GM18517 (cell line): Measurements from ENCODE around the gene CDH8.
"Not testable (repeated sequence)": the region's sequence is repeated elsewhere in the genome, so short reads cannot be mapped to it uniquely, and the experiment has no call there.

Source experiments
- ATAC-seq: cut with Tn5 transposase; IDR thresholded peaks from one replicate; pipeline ENCODE4 v1.9.1; 2021; ENCODE audit warnings: mild to moderate bottlenecking, moderate library complexity; ENCODE audit not compliant: unreplicated experiment

CDH8 gene

DNA sequence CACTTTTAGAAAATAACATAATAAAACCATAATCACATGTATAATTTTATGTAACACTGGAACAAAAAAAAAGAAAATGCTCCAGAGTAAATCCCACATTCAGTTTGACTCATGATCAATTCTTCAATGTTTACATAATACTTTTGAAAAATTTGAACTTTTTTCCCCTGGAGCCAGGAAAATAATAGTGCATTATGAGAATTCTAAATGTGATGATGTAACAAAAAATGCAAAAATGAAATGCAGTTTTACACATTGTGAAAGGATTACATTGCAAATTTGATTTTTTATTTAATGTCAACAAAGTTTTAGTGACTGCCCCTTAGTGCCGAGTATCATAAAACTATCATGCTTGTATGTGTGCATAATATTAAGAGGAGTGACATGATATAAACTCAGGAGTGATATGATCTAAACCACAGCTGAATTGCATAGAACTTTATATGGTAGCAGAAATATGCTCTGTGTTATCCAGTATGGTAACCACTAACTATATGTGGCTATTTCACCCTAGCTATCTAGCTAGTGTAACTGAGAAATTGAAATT is 238.2 kb downstream of the CDH8 start:
- ATAC-seq: no peak

DNA sequence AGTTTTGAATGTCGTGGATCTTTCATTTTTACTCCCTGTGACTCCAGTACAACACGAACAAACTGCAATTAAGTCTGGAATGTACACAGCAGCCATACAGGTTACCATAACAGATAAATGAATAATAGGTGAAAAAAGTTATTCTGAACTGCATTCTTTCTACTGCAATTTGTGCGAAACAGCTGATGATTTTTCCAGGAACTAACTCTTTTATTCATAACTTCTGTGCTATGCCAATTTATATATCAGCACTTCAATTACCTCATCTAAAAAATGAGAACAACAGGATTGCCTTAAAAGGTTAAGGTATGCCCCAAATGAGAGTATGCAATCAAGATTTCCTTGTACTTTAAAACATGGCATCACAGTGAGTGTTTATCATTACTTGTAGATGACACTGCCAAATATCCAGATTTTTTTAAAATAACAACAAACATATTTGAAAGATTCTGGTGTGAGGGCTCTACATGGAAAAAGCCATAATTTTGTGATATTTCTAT is 238.9 kb downstream of the CDH8 start:
- ATAC-seq: no peak

DNA sequence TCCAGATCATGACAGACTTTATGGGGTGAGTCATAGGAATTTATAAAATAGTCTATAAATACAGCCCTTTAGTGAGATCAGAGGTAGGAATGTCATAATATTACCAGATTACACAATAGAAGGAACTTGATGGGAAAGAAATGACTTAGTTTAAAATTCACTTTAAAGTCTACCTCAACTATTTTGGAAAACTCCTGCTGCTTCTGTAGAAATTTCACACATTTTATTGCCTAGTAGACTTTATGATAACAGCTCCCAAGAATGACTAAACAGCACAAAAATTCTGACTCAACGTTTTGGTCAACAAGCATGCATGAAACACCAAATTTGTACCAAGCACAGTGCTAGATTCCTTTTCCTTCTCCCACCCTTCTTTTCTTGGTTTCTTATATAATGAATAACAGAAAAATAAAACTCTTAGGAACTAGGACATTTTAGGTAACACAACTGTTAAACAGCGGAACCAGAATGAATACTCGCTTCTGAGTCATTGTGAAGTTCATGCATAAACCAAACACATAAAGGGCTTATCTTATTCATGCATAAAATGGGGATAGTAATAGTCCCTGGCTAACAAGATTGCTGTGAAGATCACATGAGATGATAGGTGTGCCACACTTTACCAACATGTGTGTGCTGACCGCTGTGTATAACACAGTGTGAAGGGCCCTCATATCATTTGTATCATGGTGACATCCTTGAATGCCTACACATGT is 243.9 kb downstream of the CDH8 start:
- no peak for ATAC-seq

DNA sequence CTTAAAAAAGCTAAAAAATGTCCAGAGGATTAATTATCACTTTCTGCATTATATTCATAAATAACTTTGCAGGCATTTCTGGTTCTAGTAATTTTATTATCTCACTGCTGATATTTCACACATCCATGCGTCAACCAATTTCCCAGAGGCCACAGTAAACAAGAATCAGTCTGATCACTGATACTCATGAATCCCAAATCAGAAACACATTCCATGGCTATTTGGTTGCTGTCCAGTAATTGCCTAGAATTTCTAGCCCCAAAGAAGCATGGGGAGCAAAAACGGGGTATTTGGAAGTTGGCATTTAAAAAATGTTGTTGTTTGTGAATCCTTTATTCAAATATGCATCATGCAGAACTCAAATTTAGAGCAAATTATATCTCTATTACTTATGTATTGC is 244.8 kb downstream of the CDH8 start:
- ATAC-seq: no peak

DNA sequence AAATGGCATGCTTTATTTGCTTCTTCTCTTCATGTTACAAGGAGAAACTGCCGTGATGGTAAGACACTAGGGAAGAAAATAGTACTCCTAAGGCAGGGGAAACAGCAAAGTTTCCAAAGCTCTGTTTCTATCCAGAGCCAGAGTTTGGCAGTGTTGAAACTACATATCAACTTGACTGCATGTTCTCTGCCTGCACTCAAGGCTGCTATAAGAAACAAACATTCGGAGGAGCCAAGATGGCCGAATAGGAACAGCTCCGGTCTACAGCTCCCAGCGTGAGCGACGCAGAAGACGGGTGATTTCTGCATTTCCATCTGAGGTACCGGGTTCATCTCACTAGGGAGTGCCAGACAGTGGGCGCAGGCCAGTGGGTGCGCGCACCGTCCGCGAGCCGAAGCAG is 254.4 kb downstream of the CDH8 start:
- not testable (repeated sequence) for ATAC-seq

DNA sequence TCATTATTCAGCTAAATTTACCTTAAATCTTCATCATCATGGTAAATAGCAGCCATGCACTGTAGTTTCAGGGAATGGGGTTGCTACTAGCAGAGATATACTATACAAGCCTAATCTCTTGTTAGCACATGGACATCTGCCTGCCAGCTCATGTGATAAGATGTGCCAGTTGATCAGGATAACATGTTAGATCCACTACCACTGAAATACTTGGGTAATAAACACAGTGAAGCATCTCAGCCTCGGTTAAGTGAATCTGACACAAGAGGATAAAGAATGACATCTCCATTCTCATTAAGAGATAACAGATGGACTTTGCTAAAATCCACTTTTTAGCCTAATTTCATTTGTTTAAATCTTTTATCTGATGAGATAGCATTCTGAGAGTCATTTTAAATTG is 256.1 kb downstream of the CDH8 start:
- no peak for ATAC-seq

DNA sequence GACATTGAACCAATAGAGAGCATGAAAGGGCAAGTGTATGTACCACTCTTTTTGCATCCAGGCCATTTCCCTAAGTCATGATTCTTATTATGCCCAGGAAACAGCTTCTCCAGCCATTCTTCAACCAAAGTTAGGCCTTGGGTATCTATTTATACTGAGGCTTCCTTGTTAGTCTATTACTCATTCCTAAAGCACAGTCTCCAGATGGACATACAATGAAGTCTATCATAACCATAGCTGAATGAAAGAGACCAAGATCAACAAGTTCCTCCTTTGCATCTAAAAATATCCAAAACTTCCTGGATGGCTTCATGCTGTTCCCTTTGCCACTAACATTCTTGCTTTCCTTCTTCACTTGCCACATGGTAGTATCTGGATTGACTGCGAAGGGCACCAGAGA is 265.9 kb downstream of the CDH8 start:
- no peak for ATAC-seq

DNA sequence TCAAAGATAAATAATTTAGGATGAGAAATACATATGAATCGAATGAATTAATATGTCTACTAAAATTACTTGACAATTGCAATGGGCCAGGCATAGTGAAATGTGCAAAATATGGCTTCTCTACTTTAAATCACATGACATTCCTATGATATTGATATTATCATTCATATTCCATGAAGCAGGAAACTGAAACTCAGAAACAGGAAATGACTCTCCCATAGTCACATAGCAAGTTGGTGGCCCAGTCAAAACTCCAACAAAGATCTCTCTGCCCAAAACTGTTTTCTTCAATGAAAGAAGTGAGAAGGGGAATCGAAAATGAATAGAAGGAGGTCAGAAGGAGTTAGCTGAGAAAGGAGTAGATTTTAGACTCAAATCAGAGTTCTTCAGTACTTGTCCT is 272.2 kb downstream of the CDH8 start:
- ATAC-seq: no peak

DNA sequence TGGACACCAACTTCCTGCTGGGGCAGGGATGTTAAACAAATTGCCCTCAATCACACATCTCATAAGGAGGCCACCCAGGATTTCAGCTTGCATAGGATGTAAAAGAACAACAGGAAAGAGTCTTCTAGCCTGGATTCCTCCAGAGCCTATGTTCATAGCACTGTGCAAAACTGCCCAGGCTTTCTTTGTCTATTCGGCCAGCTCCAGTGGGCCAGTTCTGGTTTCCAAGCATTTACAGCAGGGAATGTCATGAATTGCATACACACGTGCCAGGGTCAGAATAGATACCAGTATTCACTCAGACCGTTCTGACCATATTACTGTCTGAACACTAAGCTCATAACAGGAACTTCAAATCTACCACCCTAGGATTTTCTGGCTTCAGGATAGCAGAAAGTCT is 273.2 kb downstream of the CDH8 start:
- no peak for ATAC-seq

DNA sequence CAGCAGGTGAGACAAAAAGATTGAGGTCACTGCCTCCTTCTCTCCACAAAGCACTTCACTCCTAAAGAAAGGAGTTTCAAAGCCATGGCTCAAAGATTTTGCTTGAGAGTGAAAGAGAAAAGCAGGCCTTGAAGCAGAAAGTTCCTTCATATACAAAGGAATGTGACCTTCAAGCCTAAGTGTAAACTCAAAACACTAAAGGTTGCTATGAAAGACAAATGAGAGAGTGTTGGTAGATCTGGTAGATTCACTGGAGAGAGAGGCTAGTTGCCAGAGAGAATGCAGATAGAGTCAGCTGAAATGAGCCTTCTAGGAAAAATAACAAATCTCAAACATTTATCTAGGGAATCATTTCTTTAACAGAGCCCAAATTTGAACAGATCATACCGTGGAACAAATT is 305.2 kb downstream of the CDH8 start:
- no peak for ATAC-seq

DNA sequence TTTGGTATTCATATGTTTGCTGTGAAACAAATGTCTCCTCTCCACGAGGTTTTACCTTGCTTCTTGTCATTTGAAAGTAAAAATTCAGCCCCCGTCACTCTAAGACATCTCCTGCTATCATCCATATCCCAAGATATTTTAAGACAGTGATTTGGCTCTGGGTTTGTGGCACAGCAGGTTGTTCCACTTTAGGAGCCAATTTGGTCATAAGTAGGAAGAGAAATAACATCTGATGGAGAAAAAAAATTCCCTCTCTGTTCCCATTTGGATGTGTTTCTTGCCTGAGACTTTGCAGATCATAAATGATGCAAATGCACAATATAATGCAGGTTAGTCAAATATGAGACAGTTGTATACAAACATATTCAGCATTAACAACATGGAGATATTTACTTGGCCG is 309.5 kb downstream of the CDH8 start:
- no peak for ATAC-seq

DNA sequence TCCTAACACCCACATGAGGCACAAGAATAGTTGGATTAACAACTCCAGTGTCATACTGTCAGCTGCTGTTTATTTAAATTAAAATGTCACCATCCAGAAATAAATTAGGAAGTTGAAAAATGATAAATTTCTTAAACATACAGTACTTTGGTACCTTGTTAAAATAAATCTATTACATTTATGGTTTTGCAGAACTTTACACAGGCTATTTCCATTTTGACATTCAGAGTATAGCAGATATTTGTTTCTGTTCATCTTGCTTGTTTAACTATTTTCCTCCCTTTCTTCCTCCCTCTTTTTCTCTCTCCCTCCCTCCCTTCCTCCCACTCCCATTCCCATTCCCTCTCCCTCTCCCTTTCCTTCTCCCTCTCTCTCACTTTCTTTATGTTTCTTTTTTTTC is 310.1 kb downstream of the CDH8 start:
- ATAC-seq: no peak

DNA sequence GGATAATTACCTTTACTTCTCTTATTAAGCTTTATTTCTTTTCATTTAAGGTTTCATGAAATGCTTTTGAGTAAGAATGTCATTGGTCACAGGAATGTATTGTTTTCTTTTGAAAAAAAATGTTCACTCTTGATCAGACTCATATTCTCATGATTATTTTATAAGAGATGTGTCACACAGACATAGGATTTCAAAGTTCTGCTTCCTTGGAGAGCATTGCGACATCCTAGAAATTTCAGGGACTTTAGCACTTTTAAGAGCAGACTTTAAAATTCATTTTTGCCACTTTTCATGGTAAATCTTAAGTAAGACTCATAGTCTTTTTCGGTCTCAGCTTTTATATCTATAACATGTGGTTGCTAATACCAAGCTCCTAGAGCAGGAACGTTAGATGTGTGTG is 314.7 kb downstream of the CDH8 start:
- no peak for ATAC-seq

DNA sequence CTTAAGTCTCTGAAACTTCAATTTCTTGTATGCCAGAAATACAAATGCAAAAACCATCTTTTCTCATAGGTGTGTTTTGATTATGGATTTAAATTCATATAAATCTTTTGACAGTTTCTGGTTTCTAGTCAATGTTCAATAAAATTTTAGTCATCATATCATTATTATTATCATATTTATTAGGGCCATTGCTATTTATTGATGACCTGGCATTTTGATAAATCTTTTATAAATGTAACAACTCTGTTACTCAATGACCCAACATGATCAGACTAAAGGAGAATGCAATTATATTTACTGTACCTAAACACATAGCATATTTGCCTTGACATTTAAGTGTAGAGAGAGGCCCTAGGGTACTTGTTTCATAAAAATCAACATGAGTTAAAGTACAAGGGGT is 320.8 kb downstream of the CDH8 start:
- no peak for ATAC-seq

DNA sequence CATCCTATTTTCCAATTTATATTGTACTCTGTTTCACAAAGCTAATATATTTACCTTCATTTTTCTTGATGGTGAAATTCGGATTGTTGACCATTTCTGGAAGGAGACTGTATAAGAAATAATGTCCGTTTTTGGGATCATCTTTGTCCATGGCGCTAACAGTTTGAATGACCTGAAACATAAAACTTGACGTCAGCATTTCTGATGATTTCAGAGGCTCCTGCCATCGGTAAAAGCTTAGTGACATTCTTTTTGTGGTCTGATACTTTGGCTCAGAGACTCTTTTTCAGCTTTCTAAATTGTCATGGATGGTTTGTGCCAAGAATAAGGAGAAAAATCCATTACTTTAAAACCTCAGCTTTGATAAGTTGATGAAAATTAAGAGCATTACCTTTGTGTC is 322.5 kb downstream of the CDH8 start:
- ATAC-seq: no peak

DNA sequence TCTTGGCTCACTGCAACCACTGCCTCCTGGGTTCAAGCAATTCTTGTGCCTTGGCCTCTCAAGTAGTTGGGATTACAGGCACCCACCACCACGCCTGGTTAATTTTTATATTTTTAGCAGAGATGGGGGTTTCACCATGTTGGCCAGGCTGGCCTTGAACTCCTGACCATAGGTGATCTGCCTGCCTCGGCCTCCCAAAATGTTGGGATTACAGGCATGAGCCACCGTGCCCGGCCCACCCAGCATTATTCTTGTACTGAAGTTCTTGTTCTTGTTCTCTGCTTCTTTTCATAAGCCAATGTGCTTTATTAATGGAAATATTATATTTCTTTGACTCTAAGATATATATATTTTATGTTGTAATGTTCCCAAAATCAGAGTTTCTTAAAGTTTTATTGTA is 336.6 kb downstream of the CDH8 start:
- not testable (repeated sequence) for ATAC-seq

DNA sequence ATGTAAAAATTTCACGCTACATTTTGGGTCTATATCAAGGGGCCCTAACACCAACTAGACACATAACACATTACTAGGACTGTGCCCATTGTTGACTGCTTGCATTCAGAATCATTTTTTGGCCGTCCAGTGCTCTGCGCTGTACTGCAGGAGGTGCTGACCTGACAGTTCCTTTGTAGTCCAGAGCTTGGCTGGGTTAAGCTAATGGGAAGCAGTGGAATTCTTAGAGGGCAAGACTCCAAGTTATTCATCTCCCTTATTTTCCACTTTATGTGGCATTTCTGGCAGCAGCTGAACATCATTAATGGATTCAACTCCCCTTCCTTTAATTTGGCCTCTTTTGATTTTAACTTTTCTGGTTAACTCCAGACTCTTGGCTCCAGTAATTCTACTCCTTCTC is 351.7 kb downstream of the CDH8 start:
- ATAC-seq: no peak

DNA sequence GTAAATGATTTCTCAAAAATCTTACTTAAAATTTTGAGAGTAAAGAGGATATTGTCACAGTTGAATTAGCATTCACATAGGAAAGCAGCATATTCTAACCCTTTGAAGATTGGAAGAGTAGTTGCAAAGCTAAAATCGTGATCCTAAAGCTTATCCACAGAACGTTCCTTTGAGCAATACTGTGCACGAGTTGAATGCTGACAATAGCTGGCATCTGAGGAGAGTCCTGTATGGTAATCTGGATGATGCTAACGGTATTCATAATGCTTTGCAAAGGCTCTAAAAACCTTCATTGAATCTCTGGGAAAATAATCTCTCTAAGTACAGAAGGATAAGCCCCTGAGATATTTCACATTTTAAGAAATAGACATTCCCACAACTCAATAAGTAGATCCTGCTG is 354.6 kb downstream of the CDH8 start:
- ATAC-seq: no peak

DNA sequence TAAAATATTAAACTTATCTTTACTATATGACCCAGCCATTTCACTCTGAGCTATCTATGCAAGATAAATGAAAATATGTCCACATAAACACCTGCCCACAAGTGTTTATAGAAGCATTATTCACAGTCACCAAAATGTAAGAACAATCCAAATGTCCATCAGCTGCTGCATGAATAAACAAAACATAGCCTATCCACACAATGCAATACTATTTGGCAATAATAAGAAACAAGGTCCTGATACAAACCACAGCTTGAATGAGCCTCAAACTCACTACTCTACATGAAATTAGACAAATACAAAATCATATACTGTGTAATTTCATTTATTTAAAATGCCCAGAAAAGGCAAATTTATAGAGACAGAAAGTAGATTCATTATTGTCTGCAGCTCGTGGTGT is 355.1 kb downstream of the CDH8 start:
- ATAC-seq: no peak

DNA sequence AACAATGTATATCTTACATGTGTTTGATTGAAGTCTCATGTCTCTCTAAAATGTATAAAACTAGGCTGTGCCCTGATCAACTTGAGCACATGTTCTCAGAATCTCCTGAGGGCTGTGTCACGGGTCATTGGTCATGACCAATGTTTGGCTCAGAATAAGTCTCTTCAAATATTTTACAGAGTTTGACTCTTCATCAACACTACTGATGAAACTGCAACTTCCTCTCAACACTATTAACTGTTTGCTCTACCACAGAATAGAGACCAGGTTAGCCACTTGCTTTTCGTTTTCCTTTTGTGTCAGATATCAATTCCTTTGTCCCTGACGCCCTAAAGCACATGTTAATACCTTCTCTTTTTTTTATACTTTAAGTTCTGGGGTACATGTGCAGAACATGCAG is 358.1 kb downstream of the CDH8 start:
- no peak for ATAC-seq

DNA sequence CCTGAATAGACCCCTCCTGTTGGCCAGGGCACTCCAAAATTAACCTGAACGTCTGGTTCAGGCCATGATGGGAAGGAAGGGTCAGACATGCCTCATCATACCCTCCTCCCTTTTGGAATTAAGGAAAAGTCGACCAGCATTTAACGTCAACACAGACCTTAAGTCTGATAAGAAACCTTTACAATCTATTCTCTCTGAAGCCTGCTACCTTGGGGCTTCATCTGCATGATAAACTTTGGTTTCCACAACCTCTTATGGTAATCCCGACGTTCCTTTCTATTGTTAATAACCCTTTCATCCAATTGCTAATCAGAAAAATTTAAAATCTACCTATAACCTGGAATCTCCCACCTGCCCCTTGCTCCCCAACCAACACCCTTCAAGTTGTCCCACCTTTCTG is 358.5 kb downstream of the CDH8 start:
- ATAC-seq: no peak

DNA sequence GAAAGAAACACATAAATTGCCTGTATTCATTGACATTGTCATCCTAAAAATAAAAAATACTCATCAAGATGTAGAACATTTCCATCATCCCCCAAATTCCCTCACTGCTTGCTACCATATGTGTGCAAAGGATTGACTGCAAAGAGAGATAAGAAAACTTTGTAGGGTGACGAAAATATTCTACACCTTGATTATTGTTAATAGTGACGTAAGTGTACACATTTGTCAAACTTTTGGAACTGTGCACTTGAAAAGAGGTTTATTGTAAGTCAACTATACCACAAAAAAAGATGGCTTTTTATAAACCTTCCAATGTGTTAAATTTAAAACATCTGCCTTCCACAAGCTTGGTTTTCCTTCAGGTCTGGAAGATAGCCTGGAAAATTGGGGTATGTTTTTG is 359.5 kb downstream of the CDH8 start:
- no peak for ATAC-seq

DNA sequence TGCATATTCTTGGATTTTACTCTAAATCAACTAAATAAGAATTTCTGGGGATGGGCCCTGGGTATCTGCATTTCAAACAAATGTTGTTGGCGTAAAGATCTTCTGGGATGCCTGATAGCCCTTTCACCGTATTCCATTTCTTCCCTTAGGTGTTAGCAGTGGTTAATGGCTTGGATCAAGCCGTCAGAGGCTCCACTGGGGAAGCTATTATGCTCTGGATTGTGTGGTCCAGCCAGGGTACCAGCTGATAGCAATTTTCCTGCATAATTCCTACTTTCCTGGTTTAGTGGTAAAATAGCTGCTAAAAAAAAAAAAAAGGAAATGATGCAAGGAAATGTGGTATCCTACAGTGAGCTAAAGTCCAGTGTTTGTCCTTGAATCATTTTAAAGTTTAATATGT is 365.1 kb downstream of the CDH8 start:
- no peak for ATAC-seq
